GM12801 (cell line): ENCODE measurements around the gene CBX2.

Experiments used
- TF ChIP-seq, protein P1 (sequence below): IDR thresholded peaks from one replicate; pipeline ENCODE4 v1.5.1; 2011; ENCODE audit warnings: control low read depth; ENCODE audit not compliant: insufficient read length; ENCODE audit errors: extremely low read depth

CBX2 gene

DNA sequence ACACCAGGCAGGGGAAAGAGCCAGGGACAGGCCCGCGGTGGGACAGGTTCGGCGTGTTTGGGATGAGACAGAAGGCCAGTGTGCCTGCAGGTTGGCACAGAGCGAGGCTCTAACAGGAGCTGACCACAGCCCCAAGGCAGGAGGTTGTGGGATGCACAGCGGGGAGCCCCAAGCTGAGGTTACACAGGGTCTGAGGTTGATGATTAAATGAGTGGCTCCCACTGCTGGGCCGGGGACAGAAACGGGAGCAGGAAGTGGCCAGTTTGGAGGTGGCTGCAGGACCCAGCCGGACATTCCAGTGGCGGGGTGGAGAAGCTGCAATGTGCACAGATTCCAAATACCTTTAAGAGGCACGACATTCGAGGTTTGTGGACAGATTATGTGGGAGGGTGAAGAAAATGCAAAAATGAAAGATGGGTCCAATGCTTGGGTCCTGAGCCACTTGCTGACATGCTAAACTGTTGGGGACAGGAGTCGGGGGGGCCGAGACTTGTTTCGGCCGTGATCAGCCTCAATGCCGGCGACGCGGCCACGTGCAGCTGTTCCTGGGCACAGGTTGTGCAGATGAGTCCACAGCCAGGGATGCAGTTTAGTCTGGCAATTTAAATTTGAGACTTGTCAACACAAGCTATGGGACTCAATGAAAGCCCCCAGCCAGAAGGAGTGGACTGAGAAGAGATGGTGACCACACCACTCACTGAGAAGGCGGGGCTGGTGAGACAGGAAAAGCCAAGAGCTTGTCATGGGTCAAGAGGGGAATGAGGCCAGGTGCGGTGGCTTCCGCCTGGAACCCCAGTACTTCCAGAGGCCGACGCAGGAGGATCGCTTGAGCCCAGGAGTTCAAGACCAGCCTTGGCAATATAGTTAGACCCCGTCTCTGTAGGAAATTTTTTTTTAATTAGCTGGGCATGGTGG is 38.5 kb upstream of the CBX2 start:
- TF ChIP-seq, protein P1, sequence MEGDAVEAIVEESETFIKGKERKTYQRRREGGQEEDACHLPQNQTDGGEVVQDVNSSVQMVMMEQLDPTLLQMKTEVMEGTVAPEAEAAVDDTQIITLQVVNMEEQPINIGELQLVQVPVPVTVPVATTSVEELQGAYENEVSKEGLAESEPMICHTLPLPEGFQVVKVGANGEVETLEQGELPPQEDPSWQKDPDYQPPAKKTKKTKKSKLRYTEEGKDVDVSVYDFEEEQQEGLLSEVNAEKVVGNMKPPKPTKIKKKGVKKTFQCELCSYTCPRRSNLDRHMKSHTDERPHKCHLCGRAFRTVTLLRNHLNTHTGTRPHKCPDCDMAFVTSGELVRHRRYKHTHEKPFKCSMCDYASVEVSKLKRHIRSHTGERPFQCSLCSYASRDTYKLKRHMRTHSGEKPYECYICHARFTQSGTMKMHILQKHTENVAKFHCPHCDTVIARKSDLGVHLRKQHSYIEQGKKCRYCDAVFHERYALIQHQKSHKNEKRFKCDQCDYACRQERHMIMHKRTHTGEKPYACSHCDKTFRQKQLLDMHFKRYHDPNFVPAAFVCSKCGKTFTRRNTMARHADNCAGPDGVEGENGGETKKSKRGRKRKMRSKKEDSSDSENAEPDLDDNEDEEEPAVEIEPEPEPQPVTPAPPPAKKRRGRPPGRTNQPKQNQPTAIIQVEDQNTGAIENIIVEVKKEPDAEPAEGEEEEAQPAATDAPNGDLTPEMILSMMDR, result no peak

GRCh38 chr17:79740413-79740812 is 37.5 kb upstream of the CBX2 start:
- TF ChIP-seq, protein P1, result no peak

GRCh38 chr17:79741401-79741750 is 36.6 kb upstream of the CBX2 start:
- TF ChIP-seq, protein P1, result no peak

- TF ChIP-seq, protein P1, result no peak
Observed at GRCh38 chr17:79741751-79742588, 36.0 kb upstream of the CBX2 start.

- TF ChIP-seq, protein P1, result no peak
Observed at GRCh38 chr17:79742589-79742918, 35.4 kb upstream of the CBX2 start.

DNA sequence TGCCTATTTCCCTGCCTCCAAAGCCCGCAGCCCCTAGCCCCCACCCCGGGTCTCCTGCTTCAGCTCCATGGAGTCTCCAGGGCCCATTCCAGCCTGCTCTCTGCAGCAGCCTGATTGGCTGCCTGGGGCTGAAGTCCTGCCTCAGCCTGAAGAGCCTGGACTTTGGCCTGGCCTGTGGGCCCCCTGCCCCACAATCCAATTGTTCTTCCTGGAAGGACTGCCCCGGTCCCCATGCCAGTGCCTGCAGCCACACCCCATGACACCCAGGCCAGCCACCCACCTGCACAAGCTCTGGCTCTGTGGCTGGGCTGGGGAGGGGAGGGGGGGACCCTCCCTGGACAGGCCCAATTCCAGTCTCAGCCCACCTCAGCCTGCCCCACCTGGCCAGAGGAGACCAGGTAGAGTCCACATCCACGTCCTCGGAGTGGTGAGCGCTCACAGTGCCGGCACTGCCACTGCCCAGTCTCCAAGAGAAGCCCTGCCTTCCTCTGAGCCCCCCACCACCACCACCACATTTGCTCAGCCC is 34.9 kb upstream of the CBX2 start:
- TF ChIP-seq, protein P1, result no peak

DNA sequence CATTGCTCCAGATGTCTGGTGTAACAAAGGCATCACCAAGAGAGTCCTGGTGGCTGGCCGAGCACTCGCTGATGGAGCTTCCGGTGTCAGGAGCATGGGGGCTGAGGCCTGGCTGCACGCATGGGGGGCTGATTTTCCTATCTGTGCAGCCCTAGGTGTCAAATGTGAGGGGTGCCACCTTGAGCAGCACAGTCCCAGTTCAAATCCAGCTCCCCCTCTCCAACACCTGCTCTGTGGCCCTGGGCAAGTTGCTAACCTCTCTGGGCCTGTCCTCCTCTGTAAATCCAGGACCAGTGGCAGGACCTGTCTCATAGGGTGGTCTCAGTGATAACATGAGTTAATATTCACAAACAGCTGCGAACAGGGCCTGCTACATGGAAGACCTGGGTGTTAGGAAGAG is 34.3 kb upstream of the CBX2 start:
- TF ChIP-seq, protein P1, result no peak
